Omental fat pad (tissue), 4 donors: ENCODE data around the gene NKD2. TPM values are rescaled to one million over a fixed set of nuclear protein-coding genes. Genes with fewer than 3 reads are reported as not detected.

Source experiments
- ATAC-seq: fragments of 150-250 bp; one replicate; pipeline ENCODE4 v1.9.1; 2016; ENCODE audit warnings: mild to moderate bottlenecking, moderate library complexity; ENCODE audit not compliant: low FRiP score
- DNase-seq: peaks from one replicate; pipeline ENCODE4 v3.0.0-alpha.2; 2019; ENCODE audit warnings: low spot score
- CTCF ChIP-seq, 3 donors: fragments of 450-650 bp; IDR thresholded peaks; one replicate each; pipeline ENCODE4 v1.5.1; 2016 to 2017; ENCODE audit warnings: antibody characterized with exemption in 3 of 3, mild to moderate bottlenecking in 3 of 3, moderate library complexity in 2 of 3
- total RNA-seq, 4 donors: library from RNA; depleted of rRNA; stranded (reverse); fragments of >200 nt; gene quantifications; one replicate each; pipeline ENCODE4 v1.1.0, GENCODE V29; 2016

The NKD2 gene
- total RNA-seq, 4 donors from 2014 or later = 1.1 to 7.1 (median 1.8) TPM

GRCh38 chr5:1014346-1014745 is 5.7 kb downstream of the NKD2 start:
- no peak for ATAC-seq
- no peak for DNase-seq
- no peak for TF ChIP-seq CTCF (IDR thresholded peaks at IDR 0.05)

- DNase-seq (no peak), ATAC-seq (no peak)
- no peak for TF ChIP-seq CTCF (IDR thresholded peaks at IDR 0.05)
These were observed 6.2 kb downstream of the NKD2 start for GRCh38 chr5:1014781-1015221.

- no peak for ATAC-seq
- DNase-seq = no peak
- TF ChIP-seq CTCF (IDR thresholded peaks at IDR 0.05) = no peak
These were observed 6.9 kb downstream of the NKD2 start for GRCh38 chr5:1015507-1015906.

- ATAC-seq = no peak
- no peak for TF ChIP-seq CTCF (IDR thresholded peaks at IDR 0.05)
- no peak for DNase-seq
These were observed 7.4 kb downstream of the NKD2 start for GRCh38 chr5:1016036-1016435.

- ATAC-seq = no peak
- DNase-seq = no peak
- TF ChIP-seq CTCF (IDR thresholded peaks at IDR 0.05) = no peak
These were observed 7.9 kb downstream of the NKD2 start for GRCh38 chr5:1016476-1016875.

GRCh38 chr5:1017056-1017455 is 8.5 kb downstream of the NKD2 start:
- ATAC-seq (no peak), DNase-seq (no peak)
- no peak for TF ChIP-seq CTCF (IDR thresholded peaks at IDR 0.05)

GRCh38 chr5:1017691-1018455 is 9.3 kb downstream of the NKD2 start:
- ATAC-seq = no peak
- no peak for DNase-seq
- no peak for TF ChIP-seq CTCF (IDR thresholded peaks at IDR 0.05)
